Stimulated activated CD8-positive, alpha-beta memory T cell treated with anti-CD3 and anti-CD28 coated beads, Interleukin-15, amount 100 ng/mL, for 24 hours (primary cell): Measurements from ENCODE around the gene PECR.

Experiments used
- DNase-seq: peaks from one replicate; pipeline ENCODE4 v3.0.0-alpha.2; 2020; ENCODE audit warnings: low read depth

Gene PECR

GRCh38 chr2:216071111-216071851 is 10.3 kb downstream of the PECR start:
- DNase-seq: no peak

- no peak for DNase-seq
These were observed 11.4 kb downstream of the PECR start for GRCh38 chr2:216070195-216070594.

DNA sequence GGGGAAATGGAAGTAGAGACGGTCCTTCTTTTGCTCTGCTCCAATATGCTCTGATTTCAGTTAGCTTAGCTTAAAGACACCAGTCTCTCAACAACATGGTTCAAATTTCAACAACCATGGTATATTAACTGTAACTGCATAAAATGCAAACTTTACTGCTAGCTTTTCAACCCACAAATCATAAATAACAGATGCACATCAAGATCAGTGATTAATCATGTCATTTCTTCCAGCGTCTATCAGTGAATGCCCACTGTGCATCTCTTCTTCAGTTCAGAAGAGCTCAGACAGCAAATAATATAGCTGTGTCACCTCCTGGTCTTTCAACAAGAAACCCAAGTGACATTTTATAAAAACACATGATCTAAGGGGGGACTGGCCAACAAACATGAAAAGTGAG is 12.6 kb downstream of the PECR start:
- no peak for DNase-seq

- no peak for DNase-seq
These were observed 15.4 kb downstream of the PECR start for GRCh38 chr2:216066230-216066629.

DNA sequence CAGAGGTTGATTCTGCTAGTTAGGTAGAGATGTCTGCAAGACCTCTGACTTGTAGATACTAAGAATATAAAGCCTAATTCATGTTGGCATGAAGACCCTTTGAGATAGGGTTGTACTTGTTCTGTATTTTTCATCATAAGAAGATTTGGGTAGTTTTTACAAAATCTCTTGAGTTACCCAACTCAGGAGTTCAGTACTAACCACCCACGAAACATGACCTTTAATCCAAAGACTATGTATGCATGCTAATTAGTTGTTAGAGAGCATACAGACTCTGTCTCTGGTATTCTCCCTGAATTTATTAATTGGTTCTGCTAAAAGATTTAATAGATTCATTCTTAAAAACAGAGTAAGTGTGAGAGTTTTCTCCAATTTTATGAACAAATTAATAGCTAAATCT is 16.9 kb downstream of the PECR start:
- no peak for DNase-seq

DNA sequence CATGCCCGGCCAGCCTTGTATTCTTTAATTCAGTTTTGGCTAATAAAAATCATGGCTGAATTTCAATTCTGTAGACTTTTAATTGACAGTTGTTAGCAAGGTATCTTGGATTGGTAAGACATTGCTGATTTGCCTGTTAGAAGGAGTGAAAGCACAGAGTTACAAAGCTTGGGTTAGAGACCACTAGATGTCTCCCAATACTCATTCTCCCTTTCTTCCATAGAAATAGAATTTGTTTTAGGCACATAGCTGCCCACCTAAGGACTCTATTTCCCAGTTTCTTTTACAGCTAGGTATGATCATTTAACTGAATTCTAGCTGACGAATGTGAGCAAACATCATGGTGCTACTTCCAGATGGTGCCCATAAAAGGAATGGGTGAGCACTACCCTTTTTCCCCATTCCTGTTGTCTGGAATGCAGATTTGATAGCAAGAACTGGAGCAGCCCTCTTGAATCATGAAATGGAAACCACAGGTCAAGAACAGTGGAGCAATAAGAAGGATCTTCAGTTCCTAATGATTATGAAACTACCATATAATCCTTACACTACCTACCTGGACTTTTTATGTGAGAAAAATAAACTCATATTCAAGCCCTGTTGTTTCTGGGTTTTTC is 17.5 kb downstream of the PECR start:
- DNase-seq: no peak

GRCh38 chr2:216059233-216059834 is 22.3 kb downstream of the PECR start:
- no peak for DNase-seq

DNA sequence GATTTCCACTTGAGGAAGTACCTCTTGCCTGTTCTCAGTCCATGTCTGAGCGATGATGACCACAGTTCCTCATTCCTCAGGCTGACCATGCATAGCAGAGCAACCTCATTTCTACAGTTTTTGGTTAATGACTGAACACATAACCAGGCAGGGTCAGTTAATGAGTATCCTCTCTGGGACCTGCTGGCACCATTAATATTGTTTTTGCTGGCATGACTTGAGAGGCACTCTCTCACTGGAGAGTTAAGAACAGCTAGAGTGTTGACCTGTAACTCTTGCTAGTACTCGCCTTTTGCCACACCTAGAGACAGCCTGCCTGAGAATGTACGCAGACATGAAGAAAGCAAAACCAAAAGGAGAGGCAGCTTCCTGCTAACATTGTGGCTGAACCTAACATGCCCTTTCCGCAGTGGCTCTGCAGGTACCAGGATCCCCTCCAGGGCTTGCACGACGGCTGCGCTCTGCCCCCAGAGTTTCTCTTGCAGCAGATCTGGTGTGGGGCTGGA is 23.9 kb downstream of the PECR start:
- no peak for DNase-seq

DNA sequence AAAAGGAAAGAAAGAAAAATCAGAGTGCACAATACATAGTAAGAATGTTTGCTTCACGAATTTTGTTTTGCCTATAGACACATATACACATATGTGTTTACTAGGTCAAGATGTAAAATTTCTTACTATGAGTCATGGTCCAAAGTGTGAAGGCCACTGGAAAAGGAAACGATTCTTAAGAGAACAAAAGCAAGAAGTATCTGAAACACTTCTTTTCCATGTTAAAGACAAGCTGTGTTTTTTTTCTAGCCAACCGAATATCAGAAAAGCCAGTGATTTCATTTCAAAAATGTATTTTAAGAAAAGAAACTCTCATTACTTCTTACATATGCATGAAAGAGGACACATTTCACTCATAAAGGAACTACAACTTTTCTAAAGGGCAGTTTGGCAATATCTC is 24.9 kb downstream of the PECR start:
- no peak for DNase-seq

- no peak for DNase-seq
These were observed 25.9 kb downstream of the PECR start for GRCh38 chr2:216055680-216056079.

- DNase-seq: no peak
These were observed 29.2 kb downstream of the PECR start for GRCh38 chr2:216052420-216052819.

DNA sequence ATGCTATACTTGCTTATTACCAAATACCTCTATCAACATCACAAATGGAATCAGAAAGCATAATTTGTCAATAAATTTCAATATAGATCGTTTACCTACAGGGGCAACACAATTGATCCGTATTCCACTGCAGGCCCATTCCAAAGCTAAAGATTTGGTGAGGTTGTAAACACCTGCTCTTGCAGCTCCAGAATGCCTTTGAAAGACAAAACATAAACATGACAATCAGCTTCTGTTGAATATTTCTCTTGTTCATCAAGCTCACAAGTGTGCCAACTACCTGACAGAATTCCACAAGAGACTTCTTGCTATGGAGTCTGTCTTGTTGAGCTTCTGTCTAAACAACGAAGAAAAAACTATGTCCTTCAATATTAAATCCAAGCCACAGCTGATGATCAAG is 30.3 kb downstream of the PECR start:
- no peak for DNase-seq

GRCh38 chr2:216049452-216049851 is 32.2 kb downstream of the PECR start:
- DNase-seq: no peak

GRCh38 chr2:216047397-216047796 is 34.2 kb downstream of the PECR start:
- no peak for DNase-seq

- DNase-seq: no peak
These were observed 36.6 kb downstream of the PECR start for GRCh38 chr2:216044883-216045486.

DNA sequence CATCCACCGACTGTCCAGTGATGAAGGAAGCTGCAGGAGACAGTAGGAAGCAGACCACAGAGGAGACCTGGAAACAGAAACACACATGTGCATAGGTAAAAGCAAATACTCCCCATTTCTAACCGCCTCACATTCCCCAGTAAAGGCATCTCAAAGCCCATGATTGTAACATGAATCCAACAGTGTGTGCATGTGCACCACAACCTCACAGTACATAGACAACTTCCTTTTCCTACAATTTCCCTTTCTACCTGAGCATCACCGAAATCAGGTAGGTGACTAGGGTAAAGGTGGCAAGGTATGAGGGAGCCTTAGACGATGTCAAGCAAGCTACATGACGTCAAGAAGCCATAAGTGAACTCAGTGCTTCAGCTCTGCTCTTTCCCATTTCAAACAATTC is 37.7 kb downstream of the PECR start:
- no peak for DNase-seq

GRCh38 chr2:216041438-216041837 is 40.2 kb downstream of the PECR start:
- no peak for DNase-seq

- no peak for DNase-seq
These were observed 41.7 kb downstream of the PECR start for GRCh38 chr2:216039918-216040317.

GRCh38 chr2:216034065-216034464 is 47.5 kb downstream of the PECR start:
- peak; percentile 61 for DNase-seq

- DNase-seq: no peak
These were observed 48.2 kb downstream of the PECR start for GRCh38 chr2:216033403-216033802.

GRCh38 chr2:216031960-216032689 is 49.5 kb downstream of the PECR start:
- no peak for DNase-seq

DNA sequence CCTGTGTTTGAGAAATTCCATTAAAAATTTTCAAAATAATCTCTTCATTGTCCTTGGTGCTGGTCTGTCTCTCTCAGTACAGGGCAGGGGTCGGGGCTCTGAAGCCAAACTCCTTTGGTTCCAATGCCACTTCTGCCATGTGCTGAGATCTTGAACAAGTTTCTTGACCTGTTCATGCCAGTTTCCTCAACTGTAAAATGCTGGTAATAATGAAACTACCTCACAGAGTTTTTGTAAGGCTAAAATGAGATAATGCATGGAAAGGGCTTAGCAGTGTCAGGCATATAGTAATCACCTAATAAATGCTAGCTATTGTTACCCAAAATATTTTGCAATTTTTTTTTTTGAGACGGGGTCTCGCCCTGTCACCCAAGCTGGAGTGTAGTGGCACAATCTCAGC is 51.4 kb downstream of the PECR start:
- DNase-seq: no peak
